A549 (cell line): ENCODE results near the gene FDXACB1. TPM values are rescaled to one million over a fixed set of nuclear protein-coding genes. Genes with fewer than 3 reads are reported as not detected.

Experiments used
- ATAC-seq, 2 experiments: fragments of 200-7000 bp in 1 of 2; fragments of >200 bp in 1 of 2; cut with Nextera tagmentation in 1 of 2; cut with Tn5 transposase in 1 of 2; 3 replicates each; pipeline versions ENCODE4 v1.8.0 to v1.9.1; 2018 to 2020; ENCODE audit warnings: mild to moderate bottlenecking in 1 of 2, moderate library complexity in 1 of 2
- CTCF ChIA-PET: fragments of 300-600 bp; sonication (Branson Sonifier 250); formaldehyde crosslinking; extraction: SDS; loops from one replicate; lab custom pipeline; 2021; ENCODE audit warnings: antibody characterized with exemption, inconsistent platforms; lab: Yijun Ruan, JAX
- POLR2A ChIA-PET: fragments of 350-600 bp; formaldehyde crosslinking; extraction: SDS; loops from one replicate; lab custom pipeline; 2021; ENCODE audit warnings: antibody characterized with exemption, inconsistent platforms; lab: Yijun Ruan, JAX
- DNase-seq, 2 experiments: peaks; one replicate each; pipeline versions ENCODE4 v3.0.0 to v3.0.0-alpha.2; 2011 to 2016; ENCODE audit warnings: low read depth in 1 of 2, low spot score in 1 of 2
- FAIRE-seq: peaks from 2 replicates; lab custom pipeline; 2011; peaks lifted over from hg19 to GRCh38; lab: Jason Lieb, UNC
- H3K27ac ChIP-seq, 2 experiments: fragments of >200 bp; sonication (Bioruptor Twin); formaldehyde crosslinking; 3 replicates each; pipeline ENCODE4 v1.5.1; 2016 to 2017
- H3K4me1 ChIP-seq: fragments of >200 bp; sonication (Bioruptor Twin); formaldehyde crosslinking; 3 replicates; pipeline ENCODE4 v1.6.1; 2016
- H3K4me2 ChIP-seq: fragments of >200 bp; sonication (Bioruptor Twin); formaldehyde crosslinking; 3 replicates; pipeline ENCODE4 v1.6.1; 2016
- H3K4me3 ChIP-seq: fragments of >200 bp; sonication (Bioruptor Twin); formaldehyde crosslinking; 3 replicates; pipeline ENCODE4 v1.5.1; 2016
- H3K9me3 ChIP-seq: fragments of >200 bp; sonication (Bioruptor Twin); formaldehyde crosslinking; 3 replicates; pipeline ENCODE4 v1.6.1; 2016
- BHLHE40 ChIP-seq: IDR thresholded peaks from 2 replicates; pipeline ENCODE4 v1.6.1; 2012; ENCODE audit warnings: low read depth, low read length, inconsistent platforms
- EHMT2 ChIP-seq: fragments of 200-600 bp; sonication (generic); IDR thresholded peaks from 2 replicates; pipeline ENCODE4 v1.6.1; 2016; ENCODE audit warnings: antibody characterized with exemption, low read depth, mild to moderate bottlenecking, moderate library complexity
- HOXA7 ChIP-seq: fragments of 250-450 bp; sonication (Bioruptor Pico); IDR thresholded peaks from 2 replicates; pipeline ENCODE4 v1.5.0; 2020; ENCODE audit warnings: mild to moderate bottlenecking, moderate library complexity
- JUNB ChIP-seq: fragments of >200 bp; sonication (Bioruptor Twin); formaldehyde crosslinking; IDR thresholded peaks from 2 replicates; pipeline ENCODE4 v1.6.1; 2016
- KDM5A ChIP-seq: fragments of 200-600 bp; sonication (generic); IDR thresholded peaks from 2 replicates; pipeline ENCODE4 v1.6.1; 2016; ENCODE audit warnings: antibody characterized with exemption, mild to moderate bottlenecking
- MAZ ChIP-seq: fragments of 150-350 bp; IDR thresholded peaks from 2 replicates; pipeline ENCODE4 v1.6.1; 2014; ENCODE audit warnings: antibody characterized with exemption, low read depth, low read length, borderline replicate concordance
- NFE2L2 ChIP-seq: fragments of 150-350 bp; conservative IDR thresholded peaks from 2 replicates; pipeline ENCODE4 v1.6.1; 2014; ENCODE audit warnings: low read length
- POLR2A ChIP-seq: IDR thresholded peaks from 2 replicates; pipeline ENCODE4 v1.6.1; 2012; ENCODE audit warnings: mild to moderate bottlenecking, low read length
- RAD21 ChIP-seq, 2 experiments: fragments of >200 bp in 1 of 2; sonication (Bioruptor Twin) in 1 of 2; formaldehyde crosslinking in 1 of 2; IDR thresholded peaks in 1 of 2; conservative IDR thresholded peaks in 1 of 2; 2 replicates in 1 of 2; 3 replicates in 1 of 2; pipeline ENCODE4 v1.6.1; 2012 to 2018; ENCODE audit warnings: inconsistent platforms in 1 of 2
- SMC3 ChIP-seq: fragments of >200 bp; sonication (Bioruptor Twin); formaldehyde crosslinking; IDR thresholded peaks from 3 replicates; pipeline ENCODE4 v1.6.1; 2018; ENCODE audit warnings: inconsistent platforms
- SREBF2 ChIP-seq: fragments of 450-650 bp; IDR thresholded peaks from 2 replicates; pipeline ENCODE4 v1.6.1; 2014; ENCODE audit warnings: mild to moderate bottlenecking, moderate library complexity
- TFCP2L1 ChIP-seq: fragments of 250-450 bp; sonication (Bioruptor Pico); IDR thresholded peaks from 2 replicates; pipeline ENCODE4 v1.5.0; 2021; ENCODE audit warnings: mild to moderate bottlenecking
- ZC3H11A ChIP-seq: fragments of 450-650 bp; IDR thresholded peaks from 2 replicates; pipeline ENCODE4 v1.6.1; 2014; ENCODE audit warnings: antibody characterized with exemption, mild to moderate bottlenecking
- ZFP36 ChIP-seq: fragments of 450-650 bp; IDR thresholded peaks from 2 replicates; pipeline ENCODE4 v1.6.1; 2014; ENCODE audit warnings: borderline replicate concordance; ENCODE audit not compliant: partially characterized antibody
- WGBS: methylation state at CpG from one replicate; pipeline ENCODE4 v1.1.6; 2017; ENCODE audit errors: missing lambda C conversion rate; 5-methylcytosine and 5-hydroxymethylcytosine counted together
- polyA plus RNA-seq, 4 experiments: library from polyadenylated mRNA; depleted of rRNA in 3 of 4; stranded (reverse); fragments of >200 nt; fragmentation: RNase III in 1 of 4; extraction: RNeasy Plus Mini Kit Qiagen cat#74134 plus additional on column Dnase treatment in 1 of 4; gene quantifications; 2 replicates in 3 of 4; 3 replicates in 1 of 4; pipeline ENCODE4 v1.2.3, GENCODE V29; 2011 to 2017
- TF ChIP-seq, protein P1 (sequence below): fragments of >200 bp; sonication (Bioruptor Twin); formaldehyde crosslinking; IDR thresholded peaks from 2 replicates; pipeline ENCODE4 v1.6.1; 2016
- TF ChIP-seq, protein P2 (sequence below): fragments of 200-600 bp; sonication (generic); IDR thresholded peaks from 2 replicates; pipeline ENCODE4 v1.6.1; 2016; ENCODE audit warnings: antibody characterized with exemption, mild to moderate bottlenecking, moderate library complexity
- TF ChIP-seq, protein P3 (sequence below): fragments of 250-450 bp; sonication (Bioruptor Pico); IDR thresholded peaks from 2 replicates; pipeline ENCODE4 v1.5.0; 2021; ENCODE audit warnings: mild to moderate bottlenecking, moderate library complexity, borderline replicate concordance
- TF ChIP-seq, protein P4 (sequence below): IDR thresholded peaks from 2 replicates; pipeline ENCODE4 v1.6.1; 2012
- TF ChIP-seq, protein P5 (sequence below): fragments of 450-650 bp; IDR thresholded peaks from 2 replicates; pipeline ENCODE4 v1.6.1; 2014; ENCODE audit warnings: antibody characterized with exemption
- TF ChIP-seq, protein P6 (sequence below): fragments of >200 bp; sonication (Bioruptor Twin); formaldehyde crosslinking; IDR thresholded peaks from 3 replicates; pipeline ENCODE4 v1.6.1; 2016

FDXACB1 gene
- polyA plus RNA-seq, 2 of the 4 experiments (the other 2 are of a cell fraction): 1.9 to 2.4 TPM

DNA sequence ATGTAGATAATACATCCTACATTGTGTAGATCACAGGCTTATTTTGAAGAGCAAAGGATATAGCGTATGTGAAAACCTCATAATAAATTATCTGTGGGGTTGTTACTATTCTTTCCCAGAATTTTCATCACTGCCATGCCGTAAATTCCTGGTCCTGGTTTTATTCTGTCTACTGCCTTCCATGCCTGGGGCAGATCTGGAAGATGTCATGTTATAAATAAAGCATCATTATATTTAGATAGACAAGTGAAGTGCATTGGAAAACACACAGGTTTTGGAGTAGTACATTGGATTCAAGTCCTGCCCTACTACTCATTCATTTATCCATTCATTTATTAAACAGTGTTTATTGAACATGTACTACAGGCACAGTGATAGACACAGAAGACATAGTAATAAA is 41.9 kb upstream of the FDXACB1 start:
- Histone ChIP-seq H3K4me3 (no peak overlapping the region), H3K4me2 (no peak overlapping the region), H3K27ac (no peak overlapping the region), H3K9me3 (no peaks in the 10 kb centered on the region)
- no peak for ATAC-seq
- FAIRE-seq: no peak
- CTCF ChIA-PET: interaction anchor here (0.6 to 0.8 kb wide), 2 partner anchors 66 to 558 kb away, joined by 3 to 4 read pairs; no protein-coding TSS in a partner anchor
- DNase-seq: no peak
- no peak for TF ChIP-seq KDM5A
- TF ChIP-seq, protein P1, sequence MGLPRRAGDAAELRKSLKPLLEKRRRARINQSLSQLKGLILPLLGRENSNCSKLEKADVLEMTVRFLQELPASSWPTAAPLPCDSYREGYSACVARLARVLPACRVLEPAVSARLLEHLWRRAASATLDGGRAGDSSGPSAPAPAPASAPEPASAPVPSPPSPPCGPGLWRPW: no peak
- TF ChIP-seq MAZ: no peak
- no peak for TF ChIP-seq JUNB
- no peak for TF ChIP-seq SMC3
- TF ChIP-seq EHMT2: no peak
- TF ChIP-seq SREBF2: no peak
- TF ChIP-seq RAD21 (conservative IDR thresholded peaks at IDR 0.05 in 1 of 2, IDR thresholded peaks at IDR 0.05 in 1 of 2): no peak
- TF ChIP-seq TFCP2L1 (CRISPR knock-in tag): no peak
- TF ChIP-seq NFE2L2: no peak
- no peak for TF ChIP-seq ZFP36
- TF ChIP-seq POLR2A: no peak
- TF ChIP-seq, protein P2, sequence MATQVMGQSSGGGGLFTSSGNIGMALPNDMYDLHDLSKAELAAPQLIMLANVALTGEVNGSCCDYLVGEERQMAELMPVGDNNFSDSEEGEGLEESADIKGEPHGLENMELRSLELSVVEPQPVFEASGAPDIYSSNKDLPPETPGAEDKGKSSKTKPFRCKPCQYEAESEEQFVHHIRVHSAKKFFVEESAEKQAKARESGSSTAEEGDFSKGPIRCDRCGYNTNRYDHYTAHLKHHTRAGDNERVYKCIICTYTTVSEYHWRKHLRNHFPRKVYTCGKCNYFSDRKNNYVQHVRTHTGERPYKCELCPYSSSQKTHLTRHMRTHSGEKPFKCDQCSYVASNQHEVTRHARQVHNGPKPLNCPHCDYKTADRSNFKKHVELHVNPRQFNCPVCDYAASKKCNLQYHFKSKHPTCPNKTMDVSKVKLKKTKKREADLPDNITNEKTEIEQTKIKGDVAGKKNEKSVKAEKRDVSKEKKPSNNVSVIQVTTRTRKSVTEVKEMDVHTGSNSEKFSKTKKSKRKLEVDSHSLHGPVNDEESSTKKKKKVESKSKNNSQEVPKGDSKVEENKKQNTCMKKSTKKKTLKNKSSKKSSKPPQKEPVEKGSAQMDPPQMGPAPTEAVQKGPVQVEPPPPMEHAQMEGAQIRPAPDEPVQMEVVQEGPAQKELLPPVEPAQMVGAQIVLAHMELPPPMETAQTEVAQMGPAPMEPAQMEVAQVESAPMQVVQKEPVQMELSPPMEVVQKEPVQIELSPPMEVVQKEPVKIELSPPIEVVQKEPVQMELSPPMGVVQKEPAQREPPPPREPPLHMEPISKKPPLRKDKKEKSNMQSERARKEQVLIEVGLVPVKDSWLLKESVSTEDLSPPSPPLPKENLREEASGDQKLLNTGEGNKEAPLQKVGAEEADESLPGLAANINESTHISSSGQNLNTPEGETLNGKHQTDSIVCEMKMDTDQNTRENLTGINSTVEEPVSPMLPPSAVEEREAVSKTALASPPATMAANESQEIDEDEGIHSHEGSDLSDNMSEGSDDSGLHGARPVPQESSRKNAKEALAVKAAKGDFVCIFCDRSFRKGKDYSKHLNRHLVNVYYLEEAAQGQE: no peak
- TF ChIP-seq, protein P3, sequence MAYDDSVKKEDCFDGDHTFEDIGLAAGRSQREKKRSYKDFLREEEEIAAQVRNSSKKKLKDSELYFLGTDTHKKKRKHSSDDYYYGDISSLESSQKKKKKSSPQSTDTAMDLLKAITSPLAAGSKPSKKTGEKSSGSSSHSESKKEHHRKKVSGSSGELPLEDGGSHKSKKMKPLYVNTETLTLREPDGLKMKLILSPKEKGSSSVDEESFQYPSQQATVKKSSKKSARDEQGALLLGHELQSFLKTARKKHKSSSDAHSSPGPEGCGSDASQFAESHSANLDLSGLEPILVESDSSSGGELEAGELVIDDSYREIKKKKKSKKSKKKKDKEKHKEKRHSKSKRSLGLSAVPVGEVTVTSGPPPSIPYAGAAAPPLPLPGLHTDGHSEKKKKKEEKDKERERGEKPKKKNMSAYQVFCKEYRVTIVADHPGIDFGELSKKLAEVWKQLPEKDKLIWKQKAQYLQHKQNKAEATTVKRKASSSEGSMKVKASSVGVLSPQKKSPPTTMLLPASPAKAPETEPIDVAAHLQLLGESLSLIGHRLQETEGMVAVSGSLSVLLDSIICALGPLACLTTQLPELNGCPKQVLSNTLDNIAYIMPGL (CRISPR knock-in tag): no peak
- TF ChIP-seq, protein P4, sequence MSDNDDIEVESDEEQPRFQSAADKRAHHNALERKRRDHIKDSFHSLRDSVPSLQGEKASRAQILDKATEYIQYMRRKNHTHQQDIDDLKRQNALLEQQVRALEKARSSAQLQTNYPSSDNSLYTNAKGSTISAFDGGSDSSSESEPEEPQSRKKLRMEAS: no peak
- TF ChIP-seq, protein P5, sequence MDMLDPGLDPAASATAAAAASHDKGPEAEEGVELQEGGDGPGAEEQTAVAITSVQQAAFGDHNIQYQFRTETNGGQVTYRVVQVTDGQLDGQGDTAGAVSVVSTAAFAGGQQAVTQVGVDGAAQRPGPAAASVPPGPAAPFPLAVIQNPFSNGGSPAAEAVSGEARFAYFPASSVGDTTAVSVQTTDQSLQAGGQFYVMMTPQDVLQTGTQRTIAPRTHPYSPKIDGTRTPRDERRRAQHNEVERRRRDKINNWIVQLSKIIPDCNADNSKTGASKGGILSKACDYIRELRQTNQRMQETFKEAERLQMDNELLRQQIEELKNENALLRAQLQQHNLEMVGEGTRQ: no peak
- TF ChIP-seq, protein P6, sequence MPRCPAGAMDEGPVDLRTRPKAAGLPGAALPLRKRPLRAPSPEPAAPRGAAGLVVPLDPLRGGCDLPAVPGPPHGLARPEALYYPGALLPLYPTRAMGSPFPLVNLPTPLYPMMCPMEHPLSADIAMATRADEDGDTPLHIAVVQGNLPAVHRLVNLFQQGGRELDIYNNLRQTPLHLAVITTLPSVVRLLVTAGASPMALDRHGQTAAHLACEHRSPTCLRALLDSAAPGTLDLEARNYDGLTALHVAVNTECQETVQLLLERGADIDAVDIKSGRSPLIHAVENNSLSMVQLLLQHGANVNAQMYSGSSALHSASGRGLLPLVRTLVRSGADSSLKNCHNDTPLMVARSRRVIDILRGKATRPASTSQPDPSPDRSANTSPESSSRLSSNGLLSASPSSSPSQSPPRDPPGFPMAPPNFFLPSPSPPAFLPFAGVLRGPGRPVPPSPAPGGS: no peak
- TF ChIP-seq HOXA7 (CRISPR knock-in tag): no peak
- no peak for TF ChIP-seq BHLHE40
- TF ChIP-seq ZC3H11A: no peak
- TF ChIP-seq, all 56 proteins: peak for 0
- WGBS: 96% methylated on average over 2 of the region's 2 CpGs
- POLR2A ChIA-PET: no interaction called here
- H3K4me1 ChIP-seq: peaks cover 39% of the 10 kb centered on the region
